ENCODE data around the gene GRAMD1C. TPM values are rescaled to one million over a fixed set of nuclear protein-coding genes. Genes with fewer than 3 reads are reported as not detected.
"Not testable (repeated sequence)": the region's sequence is repeated elsewhere in the genome, so short reads cannot be mapped to it uniquely, and the experiment has no call there.

Gene GRAMD1C
- total RNA-seq, 2 experiments from 2014 or later = 4.1 to 6.4 TPM

DNA sequence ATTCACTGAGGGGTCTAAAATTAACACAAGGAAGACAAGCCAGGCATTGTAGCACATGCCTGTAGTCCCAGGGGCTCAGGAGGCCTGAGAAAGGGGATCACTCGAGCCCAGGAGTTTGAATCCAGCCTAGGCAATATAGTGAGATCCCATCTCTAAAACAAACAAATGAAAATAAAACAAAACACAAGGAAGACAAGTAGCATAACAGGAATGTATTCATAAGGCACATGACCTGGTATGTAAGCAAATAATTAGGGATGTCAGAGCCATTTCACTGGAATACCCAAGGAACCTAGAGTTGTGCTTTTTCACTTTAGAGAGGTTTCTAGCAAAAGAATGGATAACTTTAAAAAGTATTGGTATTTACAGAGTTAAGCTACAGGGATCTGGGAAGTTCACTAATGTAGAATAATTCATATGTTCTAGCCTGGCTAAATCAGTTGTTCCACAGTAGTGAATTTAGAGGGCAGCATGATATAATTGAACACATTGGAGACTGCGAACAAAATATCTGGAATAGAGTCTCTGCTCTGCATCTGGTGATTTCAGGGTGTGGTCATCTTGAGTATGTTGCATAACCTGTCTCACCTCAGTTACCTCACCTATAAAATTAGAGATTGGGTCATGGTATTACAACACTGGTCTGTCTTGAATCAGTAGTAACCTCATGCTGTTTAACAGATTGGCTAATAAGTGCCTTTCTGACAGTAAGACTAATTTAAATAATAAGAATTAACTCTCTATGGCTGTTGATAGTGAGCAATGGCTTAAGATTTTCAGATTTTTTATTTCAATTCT is 9.3 kb downstream of the GRAMD1C start:
- Histone ChIP-seq H3K9me2 (ENCODE audit: insufficient read depth, low read length) (no peaks in the 10 kb centered on the region), H3K4me1 (ENCODE audit: insufficient read depth, low read length, poor library complexity, severe bottlenecking) (no peaks in the 10 kb centered on the region), H3K4me3 (ENCODE audit: low read depth, low read length, poor library complexity, severe bottlenecking) (no peak overlapping the region), H3K27ac (ENCODE audit: low read depth, low read length, poor library complexity, severe bottlenecking) (no peak overlapping the region), H3K4me2 (ENCODE audit: low read length) (no peak overlapping the region), H4K20me1 (ENCODE audit: insufficient read depth, low read length) (no peaks in the 10 kb centered on the region), H3K36me3 (ENCODE audit: insufficient read depth, low read length) (no peaks in the 10 kb centered on the region), H2AFZ (ENCODE audit: low read length) (no peak overlapping the region), H3K9me3 (ENCODE audit: low read length) (no peaks in the 10 kb centered on the region), H3K79me2 (ENCODE audit: insufficient read depth, low read depth, low read length) (no peaks in the 10 kb centered on the region)
- TF ChIP-seq, protein P1, sequence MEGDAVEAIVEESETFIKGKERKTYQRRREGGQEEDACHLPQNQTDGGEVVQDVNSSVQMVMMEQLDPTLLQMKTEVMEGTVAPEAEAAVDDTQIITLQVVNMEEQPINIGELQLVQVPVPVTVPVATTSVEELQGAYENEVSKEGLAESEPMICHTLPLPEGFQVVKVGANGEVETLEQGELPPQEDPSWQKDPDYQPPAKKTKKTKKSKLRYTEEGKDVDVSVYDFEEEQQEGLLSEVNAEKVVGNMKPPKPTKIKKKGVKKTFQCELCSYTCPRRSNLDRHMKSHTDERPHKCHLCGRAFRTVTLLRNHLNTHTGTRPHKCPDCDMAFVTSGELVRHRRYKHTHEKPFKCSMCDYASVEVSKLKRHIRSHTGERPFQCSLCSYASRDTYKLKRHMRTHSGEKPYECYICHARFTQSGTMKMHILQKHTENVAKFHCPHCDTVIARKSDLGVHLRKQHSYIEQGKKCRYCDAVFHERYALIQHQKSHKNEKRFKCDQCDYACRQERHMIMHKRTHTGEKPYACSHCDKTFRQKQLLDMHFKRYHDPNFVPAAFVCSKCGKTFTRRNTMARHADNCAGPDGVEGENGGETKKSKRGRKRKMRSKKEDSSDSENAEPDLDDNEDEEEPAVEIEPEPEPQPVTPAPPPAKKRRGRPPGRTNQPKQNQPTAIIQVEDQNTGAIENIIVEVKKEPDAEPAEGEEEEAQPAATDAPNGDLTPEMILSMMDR (conservative IDR thresholded peaks at IDR 0.05; ENCODE audit: low read length) = no peak
- no peak for TF ChIP-seq EZH2phosphoT487 (IDR thresholded peaks at IDR 0.05; ENCODE audit: borderline replicate concordance, low read depth, low read length)
- intact Hi-C loops (cut with micrococcal nuclease; ENCODE audit: unreplicated experiment) = loop anchor here (10.0 kb wide), 2 partner anchors 207 to 447 kb away; partner anchors contain the start of genes CCDC191, QTRT2 and TIGIT
- ChIA-PET POLR2A (interaction anchor here (0.7 kb wide), 1 partner anchor 293 kb away, joined by 3 read pairs; no protein-coding TSS in a partner anchor), CTCF (ENCODE audit: unreplicated experiment) (no interaction called here)
- no TSS peak for BruUV-seq (replicated peaks)
- DNase-seq (ENCODE audit: low spot score) = no peak

DNA sequence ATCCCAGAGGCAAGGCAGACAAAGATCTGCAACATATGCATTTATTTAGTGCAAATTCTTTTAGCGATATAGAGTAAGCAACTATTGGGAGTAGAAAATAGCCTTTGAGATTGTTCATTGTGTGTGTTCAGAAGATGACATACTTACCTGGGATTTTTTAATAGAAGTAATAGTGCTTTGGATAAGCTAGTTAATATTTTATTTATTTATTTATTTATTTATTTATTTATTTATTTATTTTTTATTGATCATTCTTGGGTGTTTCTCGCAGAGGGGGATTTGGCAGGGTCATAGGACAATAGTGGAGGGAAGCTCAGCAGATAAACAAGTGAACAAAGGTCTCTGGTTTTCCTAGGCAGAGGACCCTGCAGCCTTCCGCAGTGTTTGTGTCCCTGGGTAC is 10.5 kb downstream of the GRAMD1C start:
- H3K27ac ChIP-seq (ENCODE audit: low read depth, low read length, poor library complexity, severe bottlenecking); H3K4me1 ChIP-seq (ENCODE audit: insufficient read depth, low read length, poor library complexity, severe bottlenecking); H2AFZ ChIP-seq (ENCODE audit: low read length); CTCF ChIA-PET (ENCODE audit: unreplicated experiment); DNase-seq (ENCODE audit: low spot score); H3K9me2 ChIP-seq (ENCODE audit: insufficient read depth, low read length); H3K4me3 ChIP-seq (ENCODE audit: low read depth, low read length, poor library complexity, severe bottlenecking); H4K20me1 ChIP-seq (ENCODE audit: insufficient read depth, low read length); H3K4me2 ChIP-seq (ENCODE audit: low read length); H3K79me2 ChIP-seq (ENCODE audit: insufficient read depth, low read depth, low read length); H3K36me3 ChIP-seq (ENCODE audit: insufficient read depth, low read length); H3K9me3 ChIP-seq (ENCODE audit: low read length); BruUV-seq (replicated peaks): not testable (repeated sequence)
- POLR2A ChIA-PET = interaction anchor here (1.0 kb wide), 1 partner anchor 64 kb away, joined by 3 read pairs; no protein-coding TSS in a partner anchor
- intact Hi-C loops (cut with micrococcal nuclease; ENCODE audit: unreplicated experiment) = loop anchor here (10.0 kb wide), 2 partner anchors 206 to 446 kb away; partner anchors contain the start of genes CCDC191, QTRT2 and TIGIT

DNA sequence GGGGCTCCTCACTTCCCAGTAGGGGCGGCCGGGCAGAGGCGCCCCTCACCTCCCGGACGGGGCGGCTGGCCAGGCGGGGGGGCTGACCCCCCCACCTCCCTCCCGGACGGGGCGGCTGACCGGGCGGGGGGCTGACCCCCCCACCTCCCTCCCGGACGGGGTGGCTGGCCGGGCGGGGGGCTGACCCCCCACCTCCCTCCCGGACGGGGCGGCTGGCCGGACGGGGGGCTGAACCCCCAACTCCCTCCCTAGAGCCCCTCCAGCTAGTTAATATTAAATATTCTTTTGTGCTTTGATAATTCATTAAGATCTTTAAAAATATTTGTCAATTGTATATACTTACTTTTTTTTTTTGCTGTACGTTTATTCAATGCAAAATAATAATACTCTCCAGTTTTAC is 11.3 kb downstream of the GRAMD1C start:
- H3K36me3 ChIP-seq (ENCODE audit: insufficient read depth, low read length); CTCF ChIA-PET (ENCODE audit: unreplicated experiment): not testable (repeated sequence)

DNA sequence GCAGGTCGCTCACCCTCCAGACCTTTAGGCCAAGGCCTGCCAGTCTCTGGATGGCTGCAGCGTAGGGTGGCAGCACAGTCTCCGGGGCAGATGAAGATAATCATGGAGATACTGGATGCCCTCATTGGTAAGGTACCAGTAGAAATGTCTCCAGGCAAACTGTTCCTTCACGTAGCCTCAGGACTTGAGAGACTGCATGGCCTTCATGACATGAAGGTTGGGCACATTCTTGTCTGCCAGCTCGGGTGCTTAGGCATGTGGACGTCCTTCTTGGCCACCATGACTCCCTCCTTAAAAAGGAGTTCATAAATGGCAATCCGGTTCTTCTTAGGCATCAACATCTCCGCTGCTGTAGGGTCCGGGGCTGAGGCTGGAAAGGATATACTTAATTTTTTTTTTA is 11.8 kb downstream of the GRAMD1C start:
- H2AFZ ChIP-seq (ENCODE audit: low read length); CTCF ChIA-PET (ENCODE audit: unreplicated experiment); H3K27ac ChIP-seq (ENCODE audit: low read depth, low read length, poor library complexity, severe bottlenecking); H3K36me3 ChIP-seq (ENCODE audit: insufficient read depth, low read length); intact Hi-C loops (cut with micrococcal nuclease; ENCODE audit: unreplicated experiment); BruUV-seq (replicated peaks); H3K9me3 ChIP-seq (ENCODE audit: low read length); POLR2A ChIA-PET; H3K9me2 ChIP-seq (ENCODE audit: insufficient read depth, low read length); H4K20me1 ChIP-seq (ENCODE audit: insufficient read depth, low read length); H3K79me2 ChIP-seq (ENCODE audit: insufficient read depth, low read depth, low read length); DNase-seq (ENCODE audit: low spot score); H3K4me2 ChIP-seq (ENCODE audit: low read length); H3K4me3 ChIP-seq (ENCODE audit: low read depth, low read length, poor library complexity, severe bottlenecking); H3K4me1 ChIP-seq (ENCODE audit: insufficient read depth, low read length, poor library complexity, severe bottlenecking): not testable (repeated sequence)

More for the DNA sequence above, 11.3 kb downstream of the GRAMD1C start:
- H3K27ac ChIP-seq (ENCODE audit: low read depth, low read length, poor library complexity, severe bottlenecking); BruUV-seq (replicated peaks); H3K9me3 ChIP-seq (ENCODE audit: low read length); H2AFZ ChIP-seq (ENCODE audit: low read length); H4K20me1 ChIP-seq (ENCODE audit: insufficient read depth, low read length); H3K4me1 ChIP-seq (ENCODE audit: insufficient read depth, low read length, poor library complexity, severe bottlenecking); DNase-seq (ENCODE audit: low spot score); H3K4me3 ChIP-seq (ENCODE audit: low read depth, low read length, poor library complexity, severe bottlenecking); H3K79me2 ChIP-seq (ENCODE audit: insufficient read depth, low read depth, low read length); H3K9me2 ChIP-seq (ENCODE audit: insufficient read depth, low read length); H3K4me2 ChIP-seq (ENCODE audit: low read length): not testable (repeated sequence)
- POLR2A ChIA-PET = interaction anchor here (1.0 kb wide), 1 partner anchor 63 kb away, joined by 3 read pairs; no protein-coding TSS in a partner anchor
- intact Hi-C loops (cut with micrococcal nuclease; ENCODE audit: unreplicated experiment) = loop anchor here (10.0 kb wide), 2 partner anchors 205 to 445 kb away; partner anchors contain the start of genes CCDC191, QTRT2 and TIGIT

Data from OCI-LY7 (cell line).